Measurements from ENCODE around the gene PRSS48. TPM values are rescaled to one million over a fixed set of nuclear protein-coding genes. Genes with fewer than 3 reads are reported as not detected.

PRSS48 gene
- total RNA-seq, 1 experiment from 2014 or later = not detected

GRCh38 chr4:151242305-151242704 lies 34.7 kb upstream of the PRSS48 start:
- POLR2A ChIA-PET = interaction anchor here (0.5 kb wide), 1 partner anchor 23 kb away, joined by 3 read pairs; no protein-coding TSS in a partner anchor

DNA sequence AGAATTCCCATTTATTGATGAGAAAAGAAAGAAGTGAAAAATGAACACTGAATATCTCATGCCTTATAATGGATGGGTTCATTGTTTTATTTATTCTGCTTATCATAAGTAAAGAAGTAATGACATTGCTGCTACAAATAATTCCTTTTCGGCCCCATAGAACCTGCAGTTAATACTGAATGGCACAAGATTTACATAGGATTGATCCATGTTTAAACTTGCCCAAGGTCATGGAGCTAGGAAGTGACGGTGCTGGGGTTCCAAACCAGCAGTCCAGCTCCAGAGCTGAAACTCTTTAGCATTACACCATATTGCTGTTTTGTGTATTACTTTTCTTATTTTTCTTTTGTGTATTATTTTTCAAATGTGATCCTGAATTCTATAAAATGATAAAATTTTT lies 30.2 kb upstream of the PRSS48 start:
- no TSS peak for BruUV-seq (replicated peaks)

More at GRCh38 chr4:151242305-151242704, 34.7 kb upstream of the PRSS48 start:
- ChIA-PET CTCF (interaction anchor here (1.1 kb wide), 1 partner anchor 34 kb away, joined by 3 read pairs; no protein-coding TSS in a partner anchor), RAD21 (ENCODE audit: low non-redundant PET in 1 of 2, low total read pairs in 2 of 2, uncharacterized antibody in 2 of 2, unreplicated experiment in 2 of 2) (no interaction called here)
- Histone ChIP-seq H3K4me3 (replicated peaks in 1 of 2; ENCODE audit: low read depth in 1 of 2, low read length in 2 of 2) (no peak overlapping the region), H2AFZ (ENCODE audit: low read depth, low read length, poor library complexity, severe bottlenecking) (no peak overlapping the region), H3K27me3 (ENCODE audit: insufficient read depth, low read length) (no peaks in the 10 kb centered on the region), H3K4me1 (ENCODE audit: control insufficient read depth in 1 of 2, insufficient read depth in 2 of 2, low read length in 2 of 2) (no peaks in the 10 kb centered on the region), H3K36me3 (ENCODE audit: control insufficient read depth in 1 of 2, insufficient read depth in 2 of 2, low read length in 2 of 2) (no peaks in the 10 kb centered on the region), H3K9me3 (ENCODE audit: control insufficient read depth in 1 of 2, insufficient read depth in 1 of 2, low read depth in 1 of 2, low read length in 2 of 2) (no peaks in the 10 kb centered on the region), H3K79me2 (ENCODE audit: insufficient read depth, low read length) (no peaks in the 10 kb centered on the region; the same call in 1 of the 2 replicates), H3K9me2 (ENCODE audit: insufficient read depth) (no peaks in the 10 kb centered on the region), H3K27ac (ENCODE audit: low read depth, low read length) (no peak overlapping the region), H3K4me2 (ENCODE audit: low read length) (no peak overlapping the region), H4K20me1 (ENCODE audit: insufficient read depth) (no peaks in the 10 kb centered on the region), H3K9ac (ENCODE audit: low read length) (no peak overlapping the region)
- TF ChIP-seq CBX3 (IDR thresholded peaks at IDR 0.05; ENCODE audit: low read depth) (no peak), TCF7L2 (IDR thresholded peaks at IDR 0.05; ENCODE audit: borderline replicate concordance, extremely low read depth, insufficient read depth, insufficient read length) (no peak), CEBPB (IDR thresholded peaks at IDR 0.05; ENCODE audit: low read depth) (no peak), EZH2phosphoT487 (IDR thresholded peaks at IDR 0.05; ENCODE audit: borderline replicate concordance) (no peak), POLR2AphosphoS5 (IDR thresholded peaks at IDR 0.05; ENCODE audit: low read depth, low read length) (no peak)
- intact Hi-C loops (cut with micrococcal nuclease) = no loop called here
- ATAC-seq (no peak), DNase-seq (ENCODE audit: low read depth, low spot score) (no peak)
- no TSS peak for BruUV-seq (replicated peaks)

More for the DNA sequence above, 30.2 kb upstream of the PRSS48 start:
- Histone ChIP-seq H3K9me3 (ENCODE audit: control insufficient read depth in 1 of 2, insufficient read depth in 1 of 2, low read depth in 1 of 2, low read length in 2 of 2) (no peaks in the 10 kb centered on the region), H3K27me3 (ENCODE audit: insufficient read depth, low read length) (no peaks in the 10 kb centered on the region), H3K4me1 (ENCODE audit: control insufficient read depth in 1 of 2, insufficient read depth in 2 of 2, low read length in 2 of 2) (no peaks in the 10 kb centered on the region), H3K36me3 (ENCODE audit: control insufficient read depth in 1 of 2, insufficient read depth in 2 of 2, low read length in 2 of 2) (no peaks in the 10 kb centered on the region), H3K4me2 (ENCODE audit: low read length) (no peak overlapping the region), H3K79me2 (ENCODE audit: insufficient read depth, low read length) (no peaks in the 10 kb centered on the region), H3K4me3 (replicated peaks in 1 of 2; ENCODE audit: low read depth in 1 of 2, low read length in 2 of 2) (no peak overlapping the region), H3K27ac (ENCODE audit: low read depth, low read length) (no peak overlapping the region), H4K20me1 (ENCODE audit: insufficient read depth) (no peaks in the 10 kb centered on the region), H3K9ac (ENCODE audit: low read length) (no peak overlapping the region), H3K9me2 (ENCODE audit: insufficient read depth) (no peaks in the 10 kb centered on the region), H2AFZ (ENCODE audit: low read depth, low read length, poor library complexity, severe bottlenecking) (no peak overlapping the region)
- ChIA-PET RAD21 (ENCODE audit: low non-redundant PET in 1 of 2, low total read pairs in 2 of 2, uncharacterized antibody in 2 of 2, unreplicated experiment in 2 of 2) (no interaction called here), CTCF (no interaction called here), POLR2A (no interaction called here)
- DNase-seq (ENCODE audit: low read depth, low spot score) = no peak
- intact Hi-C loops (cut with micrococcal nuclease) = no loop called here
- no peak for ATAC-seq
- TF ChIP-seq SRF (IDR thresholded peaks at IDR 0.05; ENCODE audit: low read depth) (no peak), ZFX (IDR thresholded peaks at IDR 0.05) (no peak), RAD21 (IDR thresholded peaks at IDR 0.05; ENCODE audit: low read depth) (no peak), ZNF274 (IDR thresholded peaks at IDR 0.05; ENCODE audit: low read depth, low read length) (no peak), EZH2phosphoT487 (IDR thresholded peaks at IDR 0.05; ENCODE audit: borderline replicate concordance) (no peak), YY1 (IDR thresholded peaks at IDR 0.05; ENCODE audit: extremely low read depth, insufficient replicate concordance, low read depth, low read length) (no peak), POLR2AphosphoS5 (IDR thresholded peaks at IDR 0.05; ENCODE audit: low read depth, low read length) (no peak), JUND (IDR thresholded peaks at IDR 0.05) (no peak)
- TF ChIP-seq, protein P1, sequence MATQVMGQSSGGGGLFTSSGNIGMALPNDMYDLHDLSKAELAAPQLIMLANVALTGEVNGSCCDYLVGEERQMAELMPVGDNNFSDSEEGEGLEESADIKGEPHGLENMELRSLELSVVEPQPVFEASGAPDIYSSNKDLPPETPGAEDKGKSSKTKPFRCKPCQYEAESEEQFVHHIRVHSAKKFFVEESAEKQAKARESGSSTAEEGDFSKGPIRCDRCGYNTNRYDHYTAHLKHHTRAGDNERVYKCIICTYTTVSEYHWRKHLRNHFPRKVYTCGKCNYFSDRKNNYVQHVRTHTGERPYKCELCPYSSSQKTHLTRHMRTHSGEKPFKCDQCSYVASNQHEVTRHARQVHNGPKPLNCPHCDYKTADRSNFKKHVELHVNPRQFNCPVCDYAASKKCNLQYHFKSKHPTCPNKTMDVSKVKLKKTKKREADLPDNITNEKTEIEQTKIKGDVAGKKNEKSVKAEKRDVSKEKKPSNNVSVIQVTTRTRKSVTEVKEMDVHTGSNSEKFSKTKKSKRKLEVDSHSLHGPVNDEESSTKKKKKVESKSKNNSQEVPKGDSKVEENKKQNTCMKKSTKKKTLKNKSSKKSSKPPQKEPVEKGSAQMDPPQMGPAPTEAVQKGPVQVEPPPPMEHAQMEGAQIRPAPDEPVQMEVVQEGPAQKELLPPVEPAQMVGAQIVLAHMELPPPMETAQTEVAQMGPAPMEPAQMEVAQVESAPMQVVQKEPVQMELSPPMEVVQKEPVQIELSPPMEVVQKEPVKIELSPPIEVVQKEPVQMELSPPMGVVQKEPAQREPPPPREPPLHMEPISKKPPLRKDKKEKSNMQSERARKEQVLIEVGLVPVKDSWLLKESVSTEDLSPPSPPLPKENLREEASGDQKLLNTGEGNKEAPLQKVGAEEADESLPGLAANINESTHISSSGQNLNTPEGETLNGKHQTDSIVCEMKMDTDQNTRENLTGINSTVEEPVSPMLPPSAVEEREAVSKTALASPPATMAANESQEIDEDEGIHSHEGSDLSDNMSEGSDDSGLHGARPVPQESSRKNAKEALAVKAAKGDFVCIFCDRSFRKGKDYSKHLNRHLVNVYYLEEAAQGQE (IDR thresholded peaks at IDR 0.05; ENCODE audit: low read depth) = no peak
- TF ChIP-seq, protein P2, sequence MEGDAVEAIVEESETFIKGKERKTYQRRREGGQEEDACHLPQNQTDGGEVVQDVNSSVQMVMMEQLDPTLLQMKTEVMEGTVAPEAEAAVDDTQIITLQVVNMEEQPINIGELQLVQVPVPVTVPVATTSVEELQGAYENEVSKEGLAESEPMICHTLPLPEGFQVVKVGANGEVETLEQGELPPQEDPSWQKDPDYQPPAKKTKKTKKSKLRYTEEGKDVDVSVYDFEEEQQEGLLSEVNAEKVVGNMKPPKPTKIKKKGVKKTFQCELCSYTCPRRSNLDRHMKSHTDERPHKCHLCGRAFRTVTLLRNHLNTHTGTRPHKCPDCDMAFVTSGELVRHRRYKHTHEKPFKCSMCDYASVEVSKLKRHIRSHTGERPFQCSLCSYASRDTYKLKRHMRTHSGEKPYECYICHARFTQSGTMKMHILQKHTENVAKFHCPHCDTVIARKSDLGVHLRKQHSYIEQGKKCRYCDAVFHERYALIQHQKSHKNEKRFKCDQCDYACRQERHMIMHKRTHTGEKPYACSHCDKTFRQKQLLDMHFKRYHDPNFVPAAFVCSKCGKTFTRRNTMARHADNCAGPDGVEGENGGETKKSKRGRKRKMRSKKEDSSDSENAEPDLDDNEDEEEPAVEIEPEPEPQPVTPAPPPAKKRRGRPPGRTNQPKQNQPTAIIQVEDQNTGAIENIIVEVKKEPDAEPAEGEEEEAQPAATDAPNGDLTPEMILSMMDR (IDR thresholded peaks at IDR 0.05 in 2 of 3, conservative IDR thresholded peaks at IDR 0.05 in 1 of 3; ENCODE audit: borderline replicate concordance in 1 of 3, insufficient read depth in 1 of 3, low read depth in 2 of 3, low read length in 2 of 3) = no peak
- TF ChIP-seq, protein P3, sequence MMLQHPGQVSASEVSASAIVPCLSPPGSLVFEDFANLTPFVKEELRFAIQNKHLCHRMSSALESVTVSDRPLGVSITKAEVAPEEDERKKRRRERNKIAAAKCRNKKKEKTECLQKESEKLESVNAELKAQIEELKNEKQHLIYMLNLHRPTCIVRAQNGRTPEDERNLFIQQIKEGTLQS (IDR thresholded peaks at IDR 0.05) = no peak
